ENCODE measurements around the gene NRF1.

The NRF1 gene

GRCh38 chr7:129804890-129805719, 193.6 kb downstream of the NRF1 start:
- Histone ChIP-seq H3K27me3 (ENCODE audit: control insufficient read depth, insufficient read depth, low read length) (no peaks in the 10 kb centered on the region), H3K27ac (no peak overlapping the region), H3K36me3 (ENCODE audit: control insufficient read depth, insufficient read depth, low read length) (no peaks in the 10 kb centered on the region), H3K79me2 (no peaks in the 10 kb centered on the region), H2AFZ (no peak overlapping the region), H3K9ac (no peak overlapping the region), H3K4me3 (ENCODE audit: low read depth, low read length) (no peak overlapping the region), H3K4me1 (no peaks in the 10 kb centered on the region), H3K4me2 (ENCODE audit: low read length) (no peak overlapping the region), H3K9me3 (ENCODE audit: control insufficient read depth, low read length) (no peaks in the 10 kb centered on the region)
- no peak for TF ChIP-seq CTCF (IDR thresholded peaks at IDR 0.05)
